A549 (cell line): ENCODE measurements around the gene MMP2. TPM values are rescaled to one million over a fixed set of nuclear protein-coding genes. Genes with fewer than 3 reads are reported as not detected.

ENCODE experiments used
- ATAC-seq, 2 experiments: fragments of 200-7000 bp in 1 of 2; fragments of >200 bp in 1 of 2; cut with Nextera tagmentation in 1 of 2; cut with Tn5 transposase in 1 of 2; 3 replicates each; pipeline versions ENCODE4 v1.8.0 to v1.9.1; 2018 to 2020; ENCODE audit warnings: mild to moderate bottlenecking in 1 of 2, moderate library complexity in 1 of 2
- CTCF ChIA-PET: fragments of 300-600 bp; sonication (Branson Sonifier 250); formaldehyde crosslinking; extraction: SDS; loops from one replicate; lab custom pipeline; 2021; ENCODE audit warnings: antibody characterized with exemption, inconsistent platforms; lab: Yijun Ruan, JAX
- POLR2A ChIA-PET: fragments of 350-600 bp; formaldehyde crosslinking; extraction: SDS; loops from one replicate; lab custom pipeline; 2021; ENCODE audit warnings: antibody characterized with exemption, inconsistent platforms; lab: Yijun Ruan, JAX
- DNase-seq, 2 experiments: peaks; one replicate each; pipeline versions ENCODE4 v3.0.0 to v3.0.0-alpha.2; 2011 to 2016; ENCODE audit warnings: low read depth in 1 of 2, low spot score in 1 of 2
- FAIRE-seq: peaks from 2 replicates; lab custom pipeline; 2011; peaks lifted over from hg19 to GRCh38; lab: Jason Lieb, UNC
- H3K27ac ChIP-seq, 2 experiments: fragments of >200 bp; sonication (Bioruptor Twin); formaldehyde crosslinking; 3 replicates each; pipeline ENCODE4 v1.5.1; 2016 to 2017
- H3K4me1 ChIP-seq: fragments of >200 bp; sonication (Bioruptor Twin); formaldehyde crosslinking; 3 replicates; pipeline ENCODE4 v1.6.1; 2016
- H3K4me2 ChIP-seq: fragments of >200 bp; sonication (Bioruptor Twin); formaldehyde crosslinking; 3 replicates; pipeline ENCODE4 v1.6.1; 2016
- H3K4me3 ChIP-seq: fragments of >200 bp; sonication (Bioruptor Twin); formaldehyde crosslinking; 3 replicates; pipeline ENCODE4 v1.5.1; 2016
- H3K9me3 ChIP-seq: fragments of >200 bp; sonication (Bioruptor Twin); formaldehyde crosslinking; 3 replicates; pipeline ENCODE4 v1.6.1; 2016
- CHD4 ChIP-seq: fragments of 200-600 bp; sonication (generic); IDR thresholded peaks from 2 replicates; pipeline ENCODE4 v1.6.1; 2016; ENCODE audit warnings: antibody characterized with exemption, mild to moderate bottlenecking, borderline replicate concordance
- EHMT2 ChIP-seq: fragments of 200-600 bp; sonication (generic); IDR thresholded peaks from 2 replicates; pipeline ENCODE4 v1.6.1; 2016; ENCODE audit warnings: antibody characterized with exemption, low read depth, mild to moderate bottlenecking, moderate library complexity
- ESRRA ChIP-seq: fragments of 150-350 bp; IDR thresholded peaks from 2 replicates; pipeline ENCODE4 v1.6.1; 2014; ENCODE audit warnings: mild to moderate bottlenecking, low read length, borderline replicate concordance
- FOSB ChIP-seq: fragments of 250-450 bp; sonication (Bioruptor Pico); IDR thresholded peaks from 2 replicates; pipeline ENCODE4 v1.5.0; 2020; ENCODE audit warnings: mild to moderate bottlenecking, moderate library complexity
- FOXS1 ChIP-seq: fragments of 250-450 bp; sonication (Bioruptor Pico); IDR thresholded peaks from 2 replicates; pipeline ENCODE4 v1.5.0; 2020; ENCODE audit warnings: mild to moderate bottlenecking, moderate library complexity
- HDAC2 ChIP-seq: fragments of 200-600 bp; sonication (generic); IDR thresholded peaks from 2 replicates; pipeline ENCODE4 v1.6.1; 2016
- HEYL ChIP-seq: fragments of 250-450 bp; sonication (Bioruptor Pico); IDR thresholded peaks from 2 replicates; pipeline ENCODE4 v1.8.0; 2021; ENCODE audit warnings: mild to moderate bottlenecking, moderate library complexity
- JUNB ChIP-seq: fragments of >200 bp; sonication (Bioruptor Twin); formaldehyde crosslinking; IDR thresholded peaks from 2 replicates; pipeline ENCODE4 v1.6.1; 2016
- MAZ ChIP-seq: fragments of 150-350 bp; IDR thresholded peaks from 2 replicates; pipeline ENCODE4 v1.6.1; 2014; ENCODE audit warnings: antibody characterized with exemption, low read depth, low read length, borderline replicate concordance
- ZC3H11A ChIP-seq: fragments of 450-650 bp; IDR thresholded peaks from 2 replicates; pipeline ENCODE4 v1.6.1; 2014; ENCODE audit warnings: antibody characterized with exemption, mild to moderate bottlenecking
- WGBS: methylation state at CpG from one replicate; pipeline ENCODE4 v1.1.6; 2017; ENCODE audit errors: missing lambda C conversion rate; 5-methylcytosine and 5-hydroxymethylcytosine counted together
- polyA plus RNA-seq, 4 experiments: library from polyadenylated mRNA; depleted of rRNA in 3 of 4; stranded (reverse); fragments of >200 nt; fragmentation: RNase III in 1 of 4; extraction: RNeasy Plus Mini Kit Qiagen cat#74134 plus additional on column Dnase treatment in 1 of 4; gene quantifications; 2 replicates in 3 of 4; 3 replicates in 1 of 4; pipeline ENCODE4 v1.2.3, GENCODE V29; 2011 to 2017
- TF ChIP-seq, protein P1 (sequence below): fragments of 150-350 bp; IDR thresholded peaks from 2 replicates; pipeline ENCODE4 v1.6.1; 2014; ENCODE audit warnings: low read depth, mild to moderate bottlenecking, low read length
- TF ChIP-seq, protein P2 (sequence below): fragments of 250-450 bp; sonication (Bioruptor Pico); IDR thresholded peaks from 2 replicates; pipeline ENCODE4 v1.5.0; 2020; ENCODE audit warnings: low read depth, mild to moderate bottlenecking, moderate library complexity

The MMP2 gene
- polyA plus RNA-seq, 2 of the 4 experiments (the other 2 are of a cell fraction): 11.5 to 11.8 TPM

DNA sequence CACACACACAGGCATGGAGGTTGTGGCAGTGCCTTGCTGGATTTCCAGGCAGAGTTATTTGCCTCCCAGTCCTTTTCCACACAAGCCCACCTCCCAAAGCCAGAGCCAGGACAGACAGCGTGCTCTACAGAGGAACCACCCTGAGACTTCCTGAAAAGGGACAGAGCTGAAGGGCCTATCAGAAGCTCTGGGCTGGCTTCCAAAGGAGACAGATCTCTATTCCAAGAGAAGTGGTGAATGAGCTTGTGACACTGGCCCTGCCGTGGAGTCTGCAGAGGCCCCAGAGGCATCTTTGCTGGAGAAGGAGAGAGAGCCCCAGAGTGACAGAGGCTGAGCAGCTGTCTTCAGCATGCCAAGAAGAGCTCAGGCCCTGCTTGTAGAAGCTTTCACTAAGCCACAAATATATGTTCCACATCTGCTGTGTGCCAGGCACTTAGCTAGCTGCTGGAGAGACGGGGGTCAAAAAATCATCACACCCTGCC lies 21.6 kb downstream of the MMP2 start:
- DNase-seq (no peak), ATAC-seq (no peak), FAIRE-seq (no peak)
- H3K27ac ChIP-seq: peak overlapping the region in 1 of 2 experiments; percentile 55; a peak in 3 of 6 replicates
- POLR2A ChIA-PET: no interaction called here
- H3K9me3 ChIP-seq: no peaks in the 10 kb centered on the region
- H3K4me2 ChIP-seq: no peak overlapping the region
- CTCF ChIA-PET: interaction anchor here (0.8 to 5.5 kb wide), 3 partner anchors 14 to 35 kb away, joined by 3 to 54 read pairs (median 3); no protein-coding TSS in a partner anchor
- no peak for TF ChIP-seq CHD4
- 67% methylated on average over 3 of the region's 3 CpGs for WGBS
- H3K4me3 ChIP-seq: no peak overlapping the region
- H3K4me1 ChIP-seq: peaks cover 13% of the 10 kb centered on the region

DNA sequence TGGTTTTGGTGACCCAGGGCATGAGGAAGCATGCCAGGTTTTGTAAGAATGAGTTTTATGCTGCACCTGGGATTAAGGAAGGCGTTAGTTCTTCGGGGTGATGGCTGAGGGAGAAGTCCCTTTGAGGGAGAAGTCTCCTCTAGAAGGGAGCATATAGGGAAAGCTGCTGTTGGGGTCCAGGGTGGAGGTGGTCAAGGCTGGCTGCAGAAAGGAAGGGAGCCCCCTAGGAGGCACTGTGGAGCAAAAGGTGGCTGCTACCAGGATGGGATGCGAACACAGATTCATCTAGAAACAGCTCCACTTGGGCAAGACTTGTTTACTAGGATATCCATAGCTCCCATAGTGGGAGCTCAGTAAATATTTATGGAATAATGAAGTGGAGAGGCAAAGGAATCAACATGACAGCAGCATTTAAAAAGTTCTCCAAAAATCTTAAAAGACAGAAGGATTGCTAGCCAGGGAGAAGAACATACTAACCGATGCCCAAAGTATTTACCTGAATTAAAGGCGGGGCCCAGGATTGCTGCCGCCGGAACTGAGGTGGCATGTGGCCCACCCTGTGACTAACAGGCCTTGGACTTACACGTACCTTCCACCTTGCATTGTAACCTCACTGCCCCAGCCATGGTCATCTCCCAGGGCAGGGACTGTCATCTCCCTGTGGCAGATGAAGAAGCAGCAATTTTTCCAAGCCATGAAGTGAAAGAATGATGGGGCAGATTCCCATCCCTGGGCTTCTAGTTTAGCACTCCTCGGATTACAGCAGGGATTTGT lies 22.7 kb downstream of the MMP2 start:
- Histone ChIP-seq H3K27ac (no peak overlapping the region), H3K4me2 (no peak overlapping the region), H3K9me3 (no peaks in the 10 kb centered on the region), H3K4me3 (no peak overlapping the region), H3K4me1 (peaks cover 13% of the 10 kb centered on the region)
- TF ChIP-seq FOSB (CRISPR knock-in tag) (no peak), ZC3H11A (no peak), EHMT2 (no peak), HDAC2 (no peak), ESRRA (no peak)
- TF ChIP-seq, protein P1, sequence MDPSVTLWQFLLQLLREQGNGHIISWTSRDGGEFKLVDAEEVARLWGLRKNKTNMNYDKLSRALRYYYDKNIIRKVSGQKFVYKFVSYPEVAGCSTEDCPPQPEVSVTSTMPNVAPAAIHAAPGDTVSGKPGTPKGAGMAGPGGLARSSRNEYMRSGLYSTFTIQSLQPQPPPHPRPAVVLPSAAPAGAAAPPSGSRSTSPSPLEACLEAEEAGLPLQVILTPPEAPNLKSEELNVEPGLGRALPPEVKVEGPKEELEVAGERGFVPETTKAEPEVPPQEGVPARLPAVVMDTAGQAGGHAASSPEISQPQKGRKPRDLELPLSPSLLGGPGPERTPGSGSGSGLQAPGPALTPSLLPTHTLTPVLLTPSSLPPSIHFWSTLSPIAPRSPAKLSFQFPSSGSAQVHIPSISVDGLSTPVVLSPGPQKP: no peak
- CTCF ChIA-PET: interaction anchor here (1.2 to 5.5 kb wide), 6 partner anchors 9 to 1758 kb away, joined by 3 to 54 read pairs (median 4); no protein-coding TSS in a partner anchor
- ATAC-seq: peak in 1 of 2 experiments; percentile 26; a peak in 2 of 6 replicates
- WGBS: 86% methylated on average over 9 of the region's 9 CpGs
- no peak for DNase-seq
- no peak for FAIRE-seq
- POLR2A ChIA-PET: no interaction called here

DNA sequence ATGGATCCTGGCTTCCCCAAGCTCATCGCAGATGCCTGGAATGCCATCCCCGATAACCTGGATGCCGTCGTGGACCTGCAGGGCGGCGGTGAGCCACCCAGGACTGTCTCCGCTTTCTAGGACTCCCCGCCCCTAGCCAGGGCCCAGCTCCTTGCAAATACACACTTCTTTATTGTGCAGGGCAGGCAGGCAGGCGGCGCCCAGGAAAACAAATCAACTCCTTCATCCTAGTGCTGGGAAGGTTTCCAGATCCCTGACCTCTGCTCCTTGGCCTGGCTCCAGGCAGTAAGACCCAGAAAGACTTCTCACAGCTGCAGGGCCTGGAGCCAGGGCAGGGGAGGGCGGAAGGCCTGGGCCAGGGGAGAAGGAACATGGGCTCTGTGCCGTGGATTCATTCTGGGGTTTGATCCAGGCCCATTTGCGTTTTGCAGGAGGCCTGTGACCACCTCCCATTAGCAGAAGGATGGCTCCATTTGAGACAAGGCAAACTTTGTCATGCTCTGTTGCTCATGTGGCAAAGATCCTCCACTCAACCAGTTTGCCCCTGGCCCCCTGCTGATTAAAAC lies 23.9 kb downstream of the MMP2 start:
- no peak for TF ChIP-seq MAZ
- Histone ChIP-seq H3K27ac (peak overlapping the region in 1 of 2 experiments; percentile 64; a peak in 4 of 6 replicates), H3K4me3 (no peak overlapping the region), H3K9me3 (no peaks in the 10 kb centered on the region), H3K4me1 (peaks cover 13% of the 10 kb centered on the region), H3K4me2 (peak overlapping the region; percentile 23; the same call in 2 of the 3 replicates)
- WGBS: 44% methylated on average over 13 of the region's 13 CpGs
- peak in 1 of 2 experiments; percentile 68 for DNase-seq
- ATAC-seq: peak; percentile 44 to 89; a peak in 5 of 6 replicates
- no peak for FAIRE-seq
- ChIA-PET CTCF (interaction anchor here (1.1 to 5.5 kb wide), 4 partner anchors 13 to 1759 kb away, joined by 3 to 54 read pairs (median 3); no protein-coding TSS in a partner anchor), POLR2A (no interaction called here)

DNA sequence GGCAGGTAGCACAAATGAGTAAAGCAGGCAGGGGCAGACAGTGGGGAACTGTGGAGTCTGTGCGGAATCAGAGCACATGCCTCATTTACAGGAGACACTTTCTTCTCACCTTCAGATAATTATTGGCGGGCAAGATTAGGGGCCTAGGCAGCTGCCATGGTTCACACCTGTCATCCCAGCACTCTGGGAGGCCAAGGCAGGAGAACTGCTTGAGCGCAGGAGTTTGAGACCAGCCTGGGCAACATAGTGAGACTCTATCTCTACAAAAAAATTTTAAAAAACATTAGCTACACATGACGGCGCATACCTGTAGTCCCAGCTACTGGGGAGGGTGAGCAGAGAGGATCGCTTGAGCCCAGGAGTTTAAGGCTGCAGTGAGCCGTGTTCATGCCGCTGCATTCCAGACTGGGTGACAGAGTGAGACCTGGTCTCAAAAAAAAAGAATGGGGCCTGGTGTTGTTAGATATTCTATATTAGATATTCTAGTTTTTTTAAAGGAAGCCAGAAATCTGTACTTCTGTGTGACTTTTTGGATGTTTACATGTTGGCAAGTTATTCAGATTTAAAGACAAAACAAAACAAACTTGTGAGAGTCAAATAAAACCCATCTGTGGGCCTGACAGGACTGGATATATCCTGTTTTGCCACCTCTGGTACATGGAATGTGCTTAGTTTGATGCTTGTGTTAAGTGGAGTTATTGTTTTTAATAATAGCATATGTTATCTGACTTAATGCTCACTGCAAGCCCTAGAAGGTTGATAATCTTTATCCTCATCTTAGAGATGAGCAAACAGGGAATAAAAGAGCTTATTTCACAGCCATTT lies 24.9 kb downstream of the MMP2 start:
- ATAC-seq (no peak), DNase-seq (no peak), FAIRE-seq (no peak)
- no peak overlapping the region for H3K4me3 ChIP-seq
- POLR2A ChIA-PET: no interaction called here
- CTCF ChIA-PET: interaction anchor here (1.2 to 5.5 kb wide), 2 partner anchors 35 to 39 kb away, joined by 3 to 54 read pairs; no protein-coding TSS in a partner anchor
- no peak overlapping the region for H3K27ac ChIP-seq
- no peak overlapping the region for H3K4me2 ChIP-seq
- H3K9me3 ChIP-seq: no peaks in the 10 kb centered on the region
- TF ChIP-seq FOXS1 (CRISPR knock-in tag): no peak
- no peak for TF ChIP-seq JUNB
- TF ChIP-seq HEYL (CRISPR knock-in tag): no peak
- TF ChIP-seq, protein P2, sequence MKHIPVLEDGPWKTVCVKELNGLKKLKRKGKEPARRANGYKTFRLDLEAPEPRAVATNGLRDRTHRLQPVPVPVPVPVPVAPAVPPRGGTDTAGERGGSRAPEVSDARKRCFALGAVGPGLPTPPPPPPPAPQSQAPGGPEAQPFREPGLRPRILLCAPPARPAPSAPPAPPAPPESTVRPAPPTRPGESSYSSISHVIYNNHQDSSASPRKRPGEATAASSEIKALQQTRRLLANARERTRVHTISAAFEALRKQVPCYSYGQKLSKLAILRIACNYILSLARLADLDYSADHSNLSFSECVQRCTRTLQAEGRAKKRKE: no peak
- TF ChIP-seq, all 56 proteins: peak for 0
- WGBS: 97% methylated on average over 8 of the region's 8 CpGs
- H3K4me1 ChIP-seq: peaks cover 13% of the 10 kb centered on the region
